ENCODE data around the gene RAD51B.

RAD51B gene

DNA sequence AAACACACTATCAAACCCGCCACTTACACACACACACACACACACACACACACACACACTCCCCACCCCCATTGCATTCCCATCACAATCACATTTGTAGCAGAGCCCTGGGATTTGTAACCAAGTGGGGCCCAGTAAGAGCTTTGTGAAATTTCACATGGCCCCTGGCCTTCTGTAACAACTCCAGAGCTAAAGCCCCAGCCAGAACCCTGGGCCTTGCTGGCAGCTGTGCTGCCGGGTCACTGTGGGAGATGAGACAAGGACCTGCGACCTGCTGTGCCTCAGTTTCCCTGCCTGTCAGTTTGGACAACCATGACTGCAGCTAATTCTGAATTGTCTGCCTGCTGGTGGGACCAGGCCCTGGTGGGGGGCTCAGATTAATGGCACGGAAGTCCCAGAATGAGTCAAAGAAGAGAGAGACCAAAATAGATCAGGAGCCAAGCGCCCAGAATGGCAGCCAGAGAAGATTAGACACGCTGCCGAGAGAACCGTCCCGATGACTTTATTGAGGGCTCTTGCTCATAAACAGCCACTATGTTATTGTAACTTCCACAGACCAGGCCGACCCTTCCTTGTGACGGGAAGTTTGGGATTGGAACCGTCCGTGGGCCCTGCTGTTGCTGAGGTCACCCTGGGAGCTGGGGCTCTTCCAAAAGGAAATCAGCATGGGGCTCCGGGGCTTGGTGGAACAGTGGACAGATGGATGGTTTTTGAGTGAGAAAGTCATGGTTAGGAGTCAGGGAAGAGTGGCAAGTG lies 850.2 kb downstream of the RAD51B start:
- no peak for DNase-seq

DNA sequence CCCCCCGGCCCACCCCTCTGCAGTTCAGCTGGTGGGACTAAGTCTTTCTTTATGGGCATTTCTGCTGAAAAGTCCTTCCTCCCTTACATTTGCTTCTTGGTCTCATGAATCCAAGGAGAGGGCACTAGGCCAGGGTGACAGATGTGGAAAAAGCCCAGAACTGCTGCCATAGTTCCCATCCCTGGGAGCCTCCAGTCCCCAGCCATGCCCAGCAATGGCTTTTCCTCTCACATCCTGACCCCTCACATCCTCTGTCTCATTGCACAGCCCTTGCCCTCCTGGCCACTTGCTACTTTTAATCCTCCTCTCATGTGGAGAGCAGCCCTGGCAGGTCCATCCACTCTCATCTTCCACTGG lies 850.8 kb downstream of the RAD51B start:
- no peak for DNase-seq

DNA sequence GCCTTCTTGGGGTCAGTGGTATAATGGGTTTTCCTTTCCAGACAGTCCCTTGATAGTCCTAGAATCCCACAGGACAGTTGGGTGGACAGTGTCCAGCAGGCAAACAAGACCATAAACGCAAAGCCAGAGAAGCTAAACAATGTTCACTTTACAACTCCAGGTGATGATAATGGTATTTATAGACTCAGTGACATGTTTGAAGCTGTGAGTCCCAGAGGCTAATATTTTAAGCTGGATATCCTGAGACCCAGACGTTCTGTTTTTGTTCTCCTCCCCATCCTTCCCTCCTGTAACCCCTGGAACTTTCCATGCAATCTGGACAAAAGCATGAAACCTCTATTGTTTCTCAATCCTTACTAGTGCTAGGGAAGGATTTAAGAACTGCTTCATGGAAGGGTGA lies 852.3 kb downstream of the RAD51B start:
- DNase-seq, result no peak

DNA sequence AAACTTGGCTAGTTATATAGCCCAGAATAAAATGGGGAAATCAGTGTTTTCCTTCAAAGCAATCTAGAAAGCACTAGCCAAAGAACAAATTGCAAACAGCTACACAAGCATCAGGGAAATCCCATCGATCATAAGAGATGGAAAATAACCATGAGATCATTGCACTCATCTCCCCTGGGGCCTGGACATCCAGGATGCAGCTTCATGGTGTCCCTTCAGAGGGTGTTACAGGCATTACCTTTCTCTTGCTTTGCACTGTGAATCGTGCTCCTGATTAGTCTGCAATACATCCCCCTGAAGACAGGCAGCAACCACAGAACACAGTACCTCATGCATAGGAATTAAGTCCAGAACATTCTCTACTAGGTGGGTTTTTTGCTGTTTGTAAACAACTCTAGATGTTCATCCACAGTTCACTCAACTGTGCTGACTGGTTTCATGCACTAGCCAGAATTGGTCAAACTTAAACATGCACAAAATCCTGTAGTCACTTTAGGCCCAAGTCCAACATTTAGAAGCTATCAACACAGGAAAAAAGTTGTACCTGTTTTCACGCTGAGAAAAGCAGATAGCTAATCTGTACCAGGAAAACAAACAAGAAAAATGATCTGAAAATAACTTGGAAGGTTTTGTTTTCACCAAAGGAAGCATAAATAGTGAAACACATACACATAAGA lies 853.2 kb downstream of the RAD51B start:
- DNase-seq, result no peak

DNA sequence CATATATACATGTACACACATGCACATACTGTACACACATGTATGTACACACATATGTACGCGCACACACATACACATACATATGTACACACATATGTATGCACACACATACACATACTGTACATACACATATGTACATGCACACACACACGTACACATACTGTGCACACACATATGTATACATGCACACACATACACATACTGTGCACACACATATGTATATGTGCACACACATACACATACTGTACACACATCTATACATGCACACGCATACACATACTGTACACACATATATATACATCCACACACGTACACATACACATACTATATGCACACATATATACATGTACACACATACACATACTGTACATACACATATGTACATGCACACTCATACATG lies 853.9 kb downstream of the RAD51B start:
- DNase-seq, result no peak

DNA sequence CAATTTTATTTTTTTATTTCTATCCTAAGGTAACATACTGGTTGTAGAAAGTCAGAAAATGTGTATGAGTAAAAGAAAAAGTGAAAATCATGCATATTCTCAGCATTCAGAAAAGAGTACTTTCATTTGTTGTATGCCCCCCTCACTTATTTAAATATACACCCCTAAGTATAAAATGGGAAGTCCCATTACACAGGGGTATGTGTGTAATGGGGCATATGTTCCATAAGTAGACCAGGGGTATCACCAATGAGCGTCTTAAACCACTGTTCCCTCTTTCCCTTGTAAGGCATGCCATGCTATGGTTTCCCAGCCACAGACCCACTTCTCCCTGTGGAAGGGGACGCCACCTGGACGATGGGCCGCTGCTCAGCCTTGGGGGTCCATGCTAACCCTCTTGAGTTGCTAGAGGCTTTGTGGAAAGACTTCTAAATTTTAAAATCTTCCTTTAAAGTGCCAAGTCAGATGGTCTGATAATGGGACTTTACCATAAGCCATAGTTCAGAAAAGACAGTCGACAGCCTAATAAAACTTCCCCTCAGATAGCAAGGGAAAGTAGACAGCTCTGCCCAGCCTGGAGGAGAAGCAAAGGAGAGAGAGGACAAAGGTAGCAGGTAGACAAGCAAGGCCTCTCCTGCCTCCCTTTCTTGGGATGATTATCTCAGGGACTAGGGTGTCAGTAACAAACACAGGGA lies 855.1 kb downstream of the RAD51B start:
- no peak for DNase-seq

DNA sequence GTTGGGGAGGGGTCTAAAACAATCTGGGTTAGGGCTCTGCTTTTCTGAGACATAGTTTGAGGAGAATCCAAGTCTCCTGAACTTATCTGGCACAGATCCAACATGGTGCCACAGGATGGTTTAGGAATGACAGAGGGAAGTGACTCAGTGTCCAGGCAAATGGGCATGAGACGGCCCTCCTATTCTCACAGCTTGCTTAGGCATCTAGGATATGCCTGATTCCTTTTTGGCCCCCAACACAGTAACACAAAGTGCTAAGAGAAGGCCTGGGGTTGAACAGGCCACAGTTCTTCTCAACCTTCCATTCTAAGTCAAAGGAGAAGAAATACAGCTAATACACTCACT lies 855.6 kb downstream of the RAD51B start:
- no peak for DNase-seq

DNA sequence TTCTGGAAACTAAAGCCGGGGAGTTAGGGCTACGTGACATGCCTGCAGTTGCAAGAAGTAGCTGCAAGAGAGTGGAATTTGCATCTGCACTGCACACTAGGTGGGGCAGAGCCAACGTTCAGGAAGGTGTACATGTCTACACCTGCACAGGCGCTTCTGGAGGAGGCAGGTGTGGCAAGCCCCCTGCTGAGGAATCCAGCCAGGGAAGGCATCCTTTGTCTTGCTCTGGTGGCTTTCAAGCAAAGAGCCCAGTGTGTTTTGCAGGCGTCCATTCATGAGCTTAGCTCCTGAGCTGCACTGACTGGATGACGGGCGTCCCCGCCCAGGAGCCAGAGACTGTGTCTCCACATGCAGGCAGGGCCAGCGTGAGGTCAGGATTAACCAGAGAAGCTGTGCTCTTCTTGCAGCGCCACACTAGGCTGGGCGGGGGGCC lies 856.9 kb downstream of the RAD51B start:
- no peak for DNase-seq

DNA sequence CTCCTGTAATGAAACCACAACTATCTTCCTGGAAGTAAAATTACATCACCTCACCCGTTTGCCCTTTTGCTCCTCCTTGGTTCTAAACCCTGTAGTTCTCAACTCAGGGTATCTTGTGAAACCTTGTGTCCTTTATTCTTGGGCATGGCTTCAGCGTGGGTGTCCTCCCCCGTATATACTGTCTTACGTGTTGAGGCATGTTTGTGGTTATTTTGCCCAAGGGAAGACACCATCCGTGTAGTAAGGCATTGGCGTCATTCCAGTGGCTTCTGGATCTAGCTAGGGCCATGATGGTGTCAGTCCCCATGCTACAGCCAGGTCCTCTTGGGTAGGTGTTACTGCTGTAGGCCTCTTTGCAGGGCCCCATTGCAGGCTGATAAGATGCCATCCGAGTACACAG lies 857.9 kb downstream of the RAD51B start:
- DNase-seq, result no peak

DNA sequence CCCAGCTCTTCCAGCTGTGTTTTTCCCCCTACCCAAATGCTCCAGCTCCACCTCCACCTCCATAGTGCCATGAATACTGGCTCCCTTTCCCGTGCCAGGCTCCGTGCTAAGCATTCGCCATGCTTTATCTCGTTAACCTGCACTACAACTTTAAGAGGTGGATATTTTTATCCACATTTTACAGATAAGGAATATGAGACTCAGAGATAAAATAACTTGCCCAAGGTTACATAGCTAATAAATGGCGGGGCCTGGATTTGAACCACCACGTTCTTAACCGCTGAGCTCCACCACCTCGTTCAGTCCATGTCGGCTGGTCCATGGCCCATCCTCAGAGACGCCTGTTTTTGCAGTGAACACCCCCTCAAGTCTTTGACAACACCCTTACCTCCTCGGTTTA lies 858.3 kb downstream of the RAD51B start:
- DNase-seq, result no peak

DNA sequence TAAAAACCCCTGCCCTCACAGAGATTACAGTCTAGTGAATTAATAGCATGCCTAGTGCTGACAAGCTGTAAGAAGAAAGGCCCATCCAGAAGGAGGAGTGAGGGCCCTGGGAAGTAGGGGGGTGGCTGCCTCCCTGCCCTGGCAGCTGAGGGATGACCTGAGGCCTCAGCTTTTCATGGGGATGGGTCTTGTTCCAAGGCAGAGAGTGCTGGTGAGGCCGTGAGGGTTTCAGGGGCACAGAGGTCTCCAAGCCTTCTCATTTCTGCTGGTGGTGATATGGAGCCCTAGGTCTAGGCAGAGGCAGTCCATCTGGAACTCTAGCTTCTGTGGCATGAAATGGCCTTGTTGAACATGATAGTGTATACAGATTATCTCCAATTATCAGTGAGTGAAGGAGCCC lies 858.9 kb downstream of the RAD51B start:
- DNase-seq, result no peak

DNA sequence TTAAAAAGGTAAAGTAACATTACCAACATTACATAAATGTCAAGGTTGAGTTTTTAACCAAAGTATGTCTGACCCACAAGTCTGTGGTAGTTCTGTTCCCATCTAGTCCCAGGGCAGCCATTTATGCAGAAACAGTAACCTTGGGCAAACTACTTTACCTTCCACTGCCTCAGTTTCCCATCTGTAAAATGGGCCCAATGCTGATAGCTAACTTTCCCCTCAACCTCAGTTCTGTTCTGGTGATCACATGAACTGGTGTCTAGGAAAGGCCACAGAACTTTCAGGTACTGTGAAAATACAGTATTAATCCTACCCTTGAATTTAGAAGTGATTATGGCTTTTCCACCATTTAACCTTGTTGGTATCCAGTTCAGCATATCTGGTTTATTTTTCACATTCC lies 859.7 kb downstream of the RAD51B start:
- DNase-seq, result no peak

DNA sequence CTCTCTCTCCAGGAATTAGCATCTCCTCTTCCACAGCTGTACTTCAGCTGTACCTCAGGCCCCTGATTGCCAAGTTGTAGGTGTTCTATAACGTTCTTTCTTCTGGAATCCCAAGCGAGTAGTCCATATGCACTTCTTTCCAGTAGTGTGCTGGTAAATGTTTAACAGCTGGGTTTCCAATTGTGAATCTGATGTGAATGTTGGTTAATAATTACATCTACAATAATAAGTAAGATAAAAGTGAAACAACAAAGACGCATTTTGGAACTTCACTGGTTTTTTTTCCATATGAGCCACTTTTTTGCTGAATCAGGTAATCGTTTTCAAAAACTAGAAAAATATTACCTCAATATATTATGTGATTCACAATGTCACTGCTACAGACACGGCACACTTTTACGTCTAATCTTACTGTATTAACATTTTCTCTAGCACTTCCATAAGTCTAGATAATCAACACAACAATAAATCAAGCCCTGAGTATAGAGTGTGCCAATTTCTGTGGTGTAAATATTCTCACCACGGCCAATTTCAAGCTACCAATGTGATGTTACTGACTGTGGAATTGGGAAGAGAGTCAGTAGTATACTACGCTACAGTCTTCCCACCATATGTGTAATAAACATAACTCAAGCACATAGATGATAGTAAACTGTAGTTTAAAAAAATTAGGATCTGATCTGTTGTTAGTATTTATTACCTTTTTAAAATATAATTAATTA lies 860.3 kb downstream of the RAD51B start:
- no peak for DNase-seq

DNA sequence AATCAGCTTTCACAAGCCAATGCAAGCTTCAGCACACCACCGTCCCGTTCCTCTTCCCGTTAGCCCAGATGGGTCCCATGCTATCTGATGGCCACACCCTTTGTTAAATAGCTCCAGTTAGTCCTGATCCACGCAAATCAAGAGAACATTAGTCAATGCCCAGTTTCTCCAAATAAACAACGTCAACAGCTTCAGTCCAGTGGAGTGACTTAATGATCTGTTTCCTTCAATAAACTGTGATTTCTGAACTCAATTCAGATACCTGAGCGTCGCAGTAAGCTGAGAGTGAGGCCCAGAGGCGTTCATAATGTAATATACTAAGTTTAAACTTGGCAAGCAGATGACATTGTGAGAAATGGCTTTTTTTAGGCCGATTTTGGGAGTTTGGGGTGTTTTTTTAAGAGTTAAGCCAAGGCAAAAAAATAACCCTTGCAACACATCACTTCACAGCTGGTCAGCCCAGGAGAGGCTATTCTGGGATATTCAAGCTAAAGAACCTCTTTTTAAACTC lies 861.0 kb downstream of the RAD51B start:
- DNase-seq, result no peak

DNA sequence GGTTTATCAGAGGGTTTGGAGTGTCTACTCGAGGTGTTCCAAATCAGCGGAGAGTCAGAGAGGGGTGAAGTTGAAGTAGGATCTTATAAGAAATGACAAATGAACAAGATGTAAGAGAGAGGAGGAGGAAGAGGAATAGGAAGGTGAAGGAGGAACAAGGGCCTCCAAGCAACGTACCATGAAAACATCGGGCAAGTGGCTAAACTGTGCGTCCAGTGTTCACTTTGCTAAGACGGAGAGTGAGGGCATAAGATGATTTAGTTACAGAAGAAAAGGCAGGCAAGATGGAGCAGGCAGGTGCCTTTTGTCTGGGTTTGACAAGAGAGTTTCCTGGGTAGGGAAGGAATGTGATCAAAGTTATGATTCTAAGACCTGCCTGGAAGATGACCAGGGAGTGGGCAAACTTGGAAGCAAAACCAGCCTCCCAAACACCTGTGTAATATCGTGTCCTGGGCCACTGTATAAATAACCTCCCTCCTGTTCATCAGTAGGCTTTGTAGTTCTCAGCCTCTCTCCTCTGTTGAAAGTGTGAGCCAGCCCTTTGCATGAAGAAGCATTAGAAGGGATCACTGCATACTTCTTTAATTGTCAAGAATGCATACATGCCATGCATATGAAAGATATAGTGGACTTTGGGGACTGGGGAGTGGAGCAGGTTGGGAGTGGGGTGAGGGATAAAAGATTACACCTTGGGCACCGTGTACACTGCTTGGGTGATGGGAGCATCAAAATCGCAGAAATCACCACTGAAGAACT lies 861.9 kb downstream of the RAD51B start:
- DNase-seq, result no peak

DNA sequence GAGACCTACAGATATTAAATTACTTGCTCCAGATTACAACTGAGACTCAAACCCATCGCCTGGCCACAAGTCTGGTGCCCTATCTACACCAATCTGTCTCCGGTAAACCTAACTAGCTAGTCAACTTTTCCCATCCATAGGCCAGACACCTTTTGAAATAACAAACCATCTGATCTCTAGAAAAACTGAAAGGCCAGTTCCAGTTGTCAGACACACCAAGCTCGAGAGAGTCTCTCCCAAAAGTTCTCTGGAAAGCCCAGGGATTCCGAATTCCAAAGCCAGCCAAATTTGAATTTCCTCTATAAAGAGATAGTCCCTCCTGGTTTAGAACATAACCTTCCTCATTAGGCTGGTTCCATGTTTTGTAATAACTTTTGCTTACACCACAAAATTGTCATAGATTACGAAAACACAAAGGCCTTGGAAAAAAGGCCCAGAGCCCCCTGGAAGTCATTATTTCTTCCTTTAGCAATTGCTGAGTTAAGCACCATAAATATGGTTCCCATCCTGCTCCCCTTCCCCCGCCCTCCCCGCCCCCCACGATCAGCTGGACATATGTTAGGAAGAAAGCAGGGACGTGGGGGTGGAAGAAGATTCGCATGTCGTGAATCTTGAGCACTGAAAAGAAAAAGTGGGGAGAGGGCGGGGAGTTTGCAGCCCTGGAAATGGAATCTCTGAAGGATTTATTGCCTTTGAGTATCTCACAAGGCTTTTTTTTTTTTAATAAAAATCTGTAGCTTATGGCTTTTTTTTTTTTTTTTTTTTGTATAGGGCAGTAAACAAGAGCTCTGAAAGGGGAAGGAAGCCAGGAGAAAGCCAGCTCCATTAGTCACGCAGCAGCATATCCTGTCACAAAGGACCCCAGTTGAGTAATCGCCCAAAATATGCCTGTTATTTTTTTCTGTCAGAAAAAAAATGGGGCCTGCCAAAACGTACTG lies 862.9 kb downstream of the RAD51B start:
- DNase-seq, result no peak

DNA sequence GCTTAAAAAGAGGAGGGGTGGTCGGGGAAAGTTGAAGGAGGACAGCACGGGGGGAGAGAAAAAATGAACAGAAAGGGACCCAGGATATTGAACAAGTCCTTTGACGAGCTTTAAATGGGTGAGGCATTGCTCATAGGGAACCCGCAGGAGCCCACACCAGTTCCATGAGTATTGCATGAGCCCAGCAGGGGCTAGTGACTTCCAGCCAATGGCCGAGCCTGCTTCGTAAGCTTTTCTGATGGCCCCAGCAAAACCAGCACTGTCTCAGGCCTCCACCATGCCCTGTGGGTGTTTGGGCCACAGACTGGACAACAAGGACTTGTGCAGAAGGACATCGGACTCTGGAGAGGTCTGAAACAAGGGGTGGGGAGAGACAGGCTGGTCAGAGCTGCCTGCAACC lies 863.7 kb downstream of the RAD51B start:
- no peak for DNase-seq

DNA sequence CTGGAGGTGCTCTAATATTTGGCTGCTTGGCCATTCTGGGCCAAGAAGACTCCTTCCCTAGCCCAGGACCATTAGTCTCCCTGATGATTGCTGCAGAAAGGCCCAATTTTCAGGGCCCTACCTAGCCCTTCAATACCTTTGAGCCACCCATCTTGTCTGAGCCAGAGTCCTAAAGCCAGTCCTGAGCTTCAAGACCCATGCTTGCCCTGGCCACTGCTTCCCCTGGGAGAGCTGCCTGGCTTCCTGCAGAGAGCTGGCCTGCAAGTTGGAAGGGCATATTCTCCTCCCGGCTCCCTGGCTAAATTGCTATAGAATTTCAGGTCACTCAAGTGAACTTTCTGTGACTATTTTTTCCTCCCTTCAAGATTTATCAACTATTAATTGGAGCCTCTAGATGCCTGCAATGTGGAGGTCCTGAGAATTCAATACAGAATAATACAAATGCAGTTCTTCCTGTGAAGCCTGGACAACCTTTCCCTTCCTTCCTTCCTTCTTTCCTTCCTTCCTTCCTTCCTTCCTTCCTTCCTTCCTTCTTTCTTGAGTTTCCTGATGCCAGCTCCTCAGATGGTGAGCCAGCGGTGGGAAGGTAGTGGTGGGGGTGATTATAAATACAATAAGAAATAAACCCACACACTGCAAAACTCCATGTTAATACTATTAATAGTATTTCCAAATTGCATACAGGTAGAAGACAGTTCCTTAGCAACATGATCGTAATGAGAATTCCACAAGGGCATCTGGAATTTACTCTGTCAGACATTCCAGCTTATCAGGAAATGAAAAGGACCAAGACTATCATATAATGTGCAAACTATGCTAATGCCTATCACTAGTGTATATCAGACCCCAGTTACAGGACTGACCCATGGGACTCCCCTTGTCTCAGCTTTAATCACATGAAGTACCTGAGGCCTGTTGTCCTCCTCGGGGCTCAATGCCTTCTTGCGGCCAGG lies 865.2 kb downstream of the RAD51B start:
- DNase-seq, result no peak

DNA sequence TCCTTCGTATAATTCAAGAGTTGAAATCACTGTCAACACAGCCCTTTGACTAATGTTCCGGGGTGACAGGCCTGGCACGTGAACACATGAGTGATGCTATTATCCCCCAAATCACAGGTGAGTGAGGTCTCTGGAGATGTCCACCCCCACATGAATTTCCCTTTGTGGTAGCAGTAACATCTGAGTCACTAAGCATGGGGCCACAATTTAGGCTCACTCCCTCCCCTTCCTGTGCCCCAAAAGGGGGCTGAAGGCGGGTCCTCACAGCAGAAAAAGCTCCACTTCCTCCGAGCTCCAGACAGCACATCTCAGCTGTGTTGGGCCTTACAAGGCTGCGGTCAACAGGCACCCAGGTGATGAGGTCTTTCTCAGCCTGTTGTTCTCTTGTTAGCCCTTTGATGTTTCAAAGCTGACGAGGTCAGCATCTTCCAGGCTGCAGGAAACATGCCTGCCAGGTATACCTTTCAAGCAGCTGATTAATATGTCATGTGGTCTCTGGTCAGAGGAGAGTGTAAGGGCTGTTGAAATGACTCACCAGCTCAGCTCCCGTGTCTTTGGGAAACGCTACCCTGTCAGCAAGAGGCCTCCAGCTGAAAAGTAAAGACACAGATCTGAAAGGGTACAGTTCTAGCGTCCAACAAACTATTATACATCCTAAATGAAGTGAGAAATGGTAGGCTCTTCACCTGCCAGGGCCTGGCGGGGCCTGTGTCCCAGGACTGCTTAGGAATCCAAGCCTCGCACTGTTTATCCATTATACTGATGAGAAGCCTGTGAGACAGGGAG lies 866.0 kb downstream of the RAD51B start:
- DNase-seq, result no peak

DNA sequence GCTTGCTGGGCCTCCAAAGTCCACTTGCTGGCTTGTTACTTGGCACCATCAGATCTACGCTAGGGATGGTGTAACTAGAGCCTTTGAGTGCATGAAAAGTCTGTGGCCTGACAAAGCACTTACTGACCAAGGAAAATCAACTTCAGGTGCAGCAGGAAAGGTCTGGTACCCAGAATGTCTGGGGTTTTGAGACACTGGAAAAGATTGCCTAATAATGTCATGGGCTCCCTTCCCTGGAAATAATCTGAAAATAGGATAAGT lies 866.6 kb downstream of the RAD51B start:
- DNase-seq, result no peak
